GM12878 (cell line): ENCODE results near the gene FGGY.

Source experiments
- EZH2 ChIP-seq: IDR thresholded peaks from 2 replicates; pipeline ENCODE4 v1.6.1; 2012; ENCODE audit warnings: low read depth, mild to moderate bottlenecking, control low read depth, inconsistent platforms, low read length, borderline replicate concordance; ENCODE audit not compliant: control insufficient read depth
- FOXM1 ChIP-seq: IDR thresholded peaks from 2 replicates; pipeline ENCODE4 v1.6.1; 2012; ENCODE audit warnings: low read depth, mild to moderate bottlenecking, inconsistent platforms, low read length, moderate library complexity
- HCFC1 ChIP-seq: fragments of 150-350 bp; IDR thresholded peaks from 2 replicates; pipeline ENCODE4 v1.6.1; 2014; ENCODE audit warnings: low read length
- POLR2A ChIP-seq: IDR thresholded peaks from 2 replicates; pipeline ENCODE4 v1.6.1; 2011; ENCODE audit warnings: low read depth, mild to moderate bottlenecking, low read length
- POLR2AphosphoS5 ChIP-seq: IDR thresholded peaks from 2 replicates; pipeline ENCODE4 v1.6.1; 2011; ENCODE audit warnings: mild to moderate bottlenecking, low read length, inconsistent platforms
- ZNF274 ChIP-seq: IDR thresholded peaks from one replicate; pipeline ENCODE4 v1.8.0; 2011; ENCODE audit not compliant: insufficient read length, insufficient read depth
- TF ChIP-seq, protein P1 (sequence below), 3 experiments: IDR thresholded peaks in 2 of 3; conservative IDR thresholded peaks in 1 of 3; 2 replicates each; pipeline ENCODE4 v1.5.1; 2011; ENCODE audit warnings: low read depth in 3 of 3, low read length in 3 of 3, mild to moderate bottlenecking in 3 of 3, control low read depth in 2 of 3, moderate library complexity in 2 of 3, inconsistent platforms in 1 of 3, mixed read lengths in 1 of 3; ENCODE audit not compliant: control insufficient read depth in 2 of 3, insufficient read depth in 1 of 3; ENCODE audit errors: extremely low read depth in 1 of 3
- TF ChIP-seq, protein P2 (sequence below): fragments of 450-650 bp; formaldehyde crosslinking; IDR thresholded peaks from 2 replicates; pipeline ENCODE4 v1.5.0; 2022; ENCODE audit warnings: mild to moderate bottlenecking, missing genetic modification characterization
- TF ChIP-seq, protein P3 (sequence below): fragments of 450-650 bp; IDR thresholded peaks from 2 replicates; pipeline ENCODE4 v1.6.1; 2017; ENCODE audit warnings: mild to moderate bottlenecking
- TF ChIP-seq, protein P4 (sequence below): IDR thresholded peaks from 2 replicates; pipeline ENCODE4 v1.6.1; 2011; ENCODE audit warnings: low read depth, low read length, improper control_type of control experiment, borderline replicate concordance
- TF ChIP-seq, protein P5 (sequence below): fragments of 450-650 bp; IDR thresholded peaks from 2 replicates; pipeline ENCODE4 v1.6.1; 2014; ENCODE audit warnings: mild to moderate bottlenecking
- TF ChIP-seq, protein P6 (sequence below): IDR thresholded peaks from 2 replicates; pipeline ENCODE4 v1.6.1; 2012; ENCODE audit warnings: mild to moderate bottlenecking, low read depth, low read length

DNA sequence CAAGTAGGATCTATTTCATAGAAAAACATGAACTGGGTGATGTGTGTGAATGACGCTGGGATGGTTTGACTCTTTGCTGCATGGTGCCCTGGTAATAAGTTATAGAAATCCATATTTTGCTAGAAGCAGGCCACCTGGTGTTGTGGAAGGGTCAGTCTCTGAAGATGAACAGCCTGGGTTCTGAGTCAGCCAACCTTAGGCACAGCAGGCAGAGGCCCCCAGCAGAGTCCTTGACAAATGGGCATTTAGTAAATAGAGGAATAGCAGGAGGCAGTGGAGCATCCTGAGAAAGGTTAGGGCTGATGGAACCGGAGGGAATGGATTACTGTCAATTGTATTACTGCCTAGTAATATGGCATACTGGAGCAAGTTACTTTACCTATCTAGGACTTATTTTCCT is 20.9 kb downstream of the FGGY start:
- TF ChIP-seq POLR2AphosphoS5: no peak
- no peak for TF ChIP-seq FOXM1
- no peak for TF ChIP-seq ZNF274
- no peak for TF ChIP-seq HCFC1
- TF ChIP-seq POLR2A: no peak
- TF ChIP-seq, protein P1, sequence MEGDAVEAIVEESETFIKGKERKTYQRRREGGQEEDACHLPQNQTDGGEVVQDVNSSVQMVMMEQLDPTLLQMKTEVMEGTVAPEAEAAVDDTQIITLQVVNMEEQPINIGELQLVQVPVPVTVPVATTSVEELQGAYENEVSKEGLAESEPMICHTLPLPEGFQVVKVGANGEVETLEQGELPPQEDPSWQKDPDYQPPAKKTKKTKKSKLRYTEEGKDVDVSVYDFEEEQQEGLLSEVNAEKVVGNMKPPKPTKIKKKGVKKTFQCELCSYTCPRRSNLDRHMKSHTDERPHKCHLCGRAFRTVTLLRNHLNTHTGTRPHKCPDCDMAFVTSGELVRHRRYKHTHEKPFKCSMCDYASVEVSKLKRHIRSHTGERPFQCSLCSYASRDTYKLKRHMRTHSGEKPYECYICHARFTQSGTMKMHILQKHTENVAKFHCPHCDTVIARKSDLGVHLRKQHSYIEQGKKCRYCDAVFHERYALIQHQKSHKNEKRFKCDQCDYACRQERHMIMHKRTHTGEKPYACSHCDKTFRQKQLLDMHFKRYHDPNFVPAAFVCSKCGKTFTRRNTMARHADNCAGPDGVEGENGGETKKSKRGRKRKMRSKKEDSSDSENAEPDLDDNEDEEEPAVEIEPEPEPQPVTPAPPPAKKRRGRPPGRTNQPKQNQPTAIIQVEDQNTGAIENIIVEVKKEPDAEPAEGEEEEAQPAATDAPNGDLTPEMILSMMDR (IDR thresholded peaks at IDR 0.05 in 2 of 3, conservative IDR thresholded peaks at IDR 0.05 in 1 of 3; ENCODE audit: control insufficient read depth in 2 of 3, extremely low read depth in 1 of 3, insufficient read depth in 1 of 3, low read depth in 3 of 3, low read length in 3 of 3): no peak
- TF ChIP-seq, protein P2, sequence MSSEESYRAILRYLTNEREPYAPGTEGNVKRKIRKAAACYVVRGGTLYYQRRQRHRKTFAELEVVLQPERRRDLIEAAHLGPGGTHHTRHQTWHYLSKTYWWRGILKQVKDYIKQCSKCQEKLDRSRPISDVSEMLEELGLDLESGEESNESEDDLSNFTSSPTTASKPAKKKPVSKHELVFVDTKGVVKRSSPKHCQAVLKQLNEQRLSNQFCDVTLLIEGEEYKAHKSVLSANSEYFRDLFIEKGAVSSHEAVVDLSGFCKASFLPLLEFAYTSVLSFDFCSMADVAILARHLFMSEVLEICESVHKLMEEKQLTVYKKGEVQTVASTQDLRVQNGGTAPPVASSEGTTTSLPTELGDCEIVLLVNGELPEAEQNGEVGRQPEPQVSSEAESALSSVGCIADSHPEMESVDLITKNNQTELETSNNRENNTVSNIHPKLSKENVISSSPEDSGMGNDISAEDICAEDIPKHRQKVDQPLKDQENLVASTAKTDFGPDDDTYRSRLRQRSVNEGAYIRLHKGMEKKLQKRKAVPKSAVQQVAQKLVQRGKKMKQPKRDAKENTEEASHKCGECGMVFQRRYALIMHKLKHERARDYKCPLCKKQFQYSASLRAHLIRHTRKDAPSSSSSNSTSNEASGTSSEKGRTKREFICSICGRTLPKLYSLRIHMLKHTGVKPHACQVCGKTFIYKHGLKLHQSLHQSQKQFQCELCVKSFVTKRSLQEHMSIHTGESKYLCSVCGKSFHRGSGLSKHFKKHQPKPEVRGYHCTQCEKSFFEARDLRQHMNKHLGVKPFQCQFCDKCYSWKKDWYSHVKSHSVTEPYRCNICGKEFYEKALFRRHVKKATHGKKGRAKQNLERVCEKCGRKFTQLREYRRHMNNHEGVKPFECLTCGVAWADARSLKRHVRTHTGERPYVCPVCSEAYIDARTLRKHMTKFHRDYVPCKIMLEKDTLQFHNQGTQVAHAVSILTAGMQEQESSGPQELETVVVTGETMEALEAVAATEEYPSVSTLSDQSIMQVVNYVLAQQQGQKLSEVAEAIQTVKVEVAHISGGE (CRISPR knock-in tag): no peak
- TF ChIP-seq, protein P3, sequence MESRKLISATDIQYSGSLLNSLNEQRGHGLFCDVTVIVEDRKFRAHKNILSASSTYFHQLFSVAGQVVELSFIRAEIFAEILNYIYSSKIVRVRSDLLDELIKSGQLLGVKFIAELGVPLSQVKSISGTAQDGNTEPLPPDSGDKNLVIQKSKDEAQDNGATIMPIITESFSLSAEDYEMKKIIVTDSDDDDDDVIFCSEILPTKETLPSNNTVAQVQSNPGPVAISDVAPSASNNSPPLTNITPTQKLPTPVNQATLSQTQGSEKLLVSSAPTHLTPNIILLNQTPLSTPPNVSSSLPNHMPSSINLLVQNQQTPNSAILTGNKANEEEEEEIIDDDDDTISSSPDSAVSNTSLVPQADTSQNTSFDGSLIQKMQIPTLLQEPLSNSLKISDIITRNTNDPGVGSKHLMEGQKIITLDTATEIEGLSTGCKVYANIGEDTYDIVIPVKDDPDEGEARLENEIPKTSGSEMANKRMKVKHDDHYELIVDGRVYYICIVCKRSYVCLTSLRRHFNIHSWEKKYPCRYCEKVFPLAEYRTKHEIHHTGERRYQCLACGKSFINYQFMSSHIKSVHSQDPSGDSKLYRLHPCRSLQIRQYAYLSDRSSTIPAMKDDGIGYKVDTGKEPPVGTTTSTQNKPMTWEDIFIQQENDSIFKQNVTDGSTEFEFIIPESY: no peak
- TF ChIP-seq, protein P4, sequence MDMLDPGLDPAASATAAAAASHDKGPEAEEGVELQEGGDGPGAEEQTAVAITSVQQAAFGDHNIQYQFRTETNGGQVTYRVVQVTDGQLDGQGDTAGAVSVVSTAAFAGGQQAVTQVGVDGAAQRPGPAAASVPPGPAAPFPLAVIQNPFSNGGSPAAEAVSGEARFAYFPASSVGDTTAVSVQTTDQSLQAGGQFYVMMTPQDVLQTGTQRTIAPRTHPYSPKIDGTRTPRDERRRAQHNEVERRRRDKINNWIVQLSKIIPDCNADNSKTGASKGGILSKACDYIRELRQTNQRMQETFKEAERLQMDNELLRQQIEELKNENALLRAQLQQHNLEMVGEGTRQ: no peak
- no peak for TF ChIP-seq EZH2
- TF ChIP-seq, protein P5, sequence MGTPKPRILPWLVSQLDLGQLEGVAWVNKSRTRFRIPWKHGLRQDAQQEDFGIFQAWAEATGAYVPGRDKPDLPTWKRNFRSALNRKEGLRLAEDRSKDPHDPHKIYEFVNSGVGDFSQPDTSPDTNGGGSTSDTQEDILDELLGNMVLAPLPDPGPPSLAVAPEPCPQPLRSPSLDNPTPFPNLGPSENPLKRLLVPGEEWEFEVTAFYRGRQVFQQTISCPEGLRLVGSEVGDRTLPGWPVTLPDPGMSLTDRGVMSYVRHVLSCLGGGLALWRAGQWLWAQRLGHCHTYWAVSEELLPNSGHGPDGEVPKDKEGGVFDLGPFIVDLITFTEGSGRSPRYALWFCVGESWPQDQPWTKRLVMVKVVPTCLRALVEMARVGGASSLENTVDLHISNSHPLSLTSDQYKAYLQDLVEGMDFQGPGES: no peak
- TF ChIP-seq, protein P6, sequence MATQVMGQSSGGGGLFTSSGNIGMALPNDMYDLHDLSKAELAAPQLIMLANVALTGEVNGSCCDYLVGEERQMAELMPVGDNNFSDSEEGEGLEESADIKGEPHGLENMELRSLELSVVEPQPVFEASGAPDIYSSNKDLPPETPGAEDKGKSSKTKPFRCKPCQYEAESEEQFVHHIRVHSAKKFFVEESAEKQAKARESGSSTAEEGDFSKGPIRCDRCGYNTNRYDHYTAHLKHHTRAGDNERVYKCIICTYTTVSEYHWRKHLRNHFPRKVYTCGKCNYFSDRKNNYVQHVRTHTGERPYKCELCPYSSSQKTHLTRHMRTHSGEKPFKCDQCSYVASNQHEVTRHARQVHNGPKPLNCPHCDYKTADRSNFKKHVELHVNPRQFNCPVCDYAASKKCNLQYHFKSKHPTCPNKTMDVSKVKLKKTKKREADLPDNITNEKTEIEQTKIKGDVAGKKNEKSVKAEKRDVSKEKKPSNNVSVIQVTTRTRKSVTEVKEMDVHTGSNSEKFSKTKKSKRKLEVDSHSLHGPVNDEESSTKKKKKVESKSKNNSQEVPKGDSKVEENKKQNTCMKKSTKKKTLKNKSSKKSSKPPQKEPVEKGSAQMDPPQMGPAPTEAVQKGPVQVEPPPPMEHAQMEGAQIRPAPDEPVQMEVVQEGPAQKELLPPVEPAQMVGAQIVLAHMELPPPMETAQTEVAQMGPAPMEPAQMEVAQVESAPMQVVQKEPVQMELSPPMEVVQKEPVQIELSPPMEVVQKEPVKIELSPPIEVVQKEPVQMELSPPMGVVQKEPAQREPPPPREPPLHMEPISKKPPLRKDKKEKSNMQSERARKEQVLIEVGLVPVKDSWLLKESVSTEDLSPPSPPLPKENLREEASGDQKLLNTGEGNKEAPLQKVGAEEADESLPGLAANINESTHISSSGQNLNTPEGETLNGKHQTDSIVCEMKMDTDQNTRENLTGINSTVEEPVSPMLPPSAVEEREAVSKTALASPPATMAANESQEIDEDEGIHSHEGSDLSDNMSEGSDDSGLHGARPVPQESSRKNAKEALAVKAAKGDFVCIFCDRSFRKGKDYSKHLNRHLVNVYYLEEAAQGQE: no peak
